ENCODE data around the gene COL24A1.

DNA sequence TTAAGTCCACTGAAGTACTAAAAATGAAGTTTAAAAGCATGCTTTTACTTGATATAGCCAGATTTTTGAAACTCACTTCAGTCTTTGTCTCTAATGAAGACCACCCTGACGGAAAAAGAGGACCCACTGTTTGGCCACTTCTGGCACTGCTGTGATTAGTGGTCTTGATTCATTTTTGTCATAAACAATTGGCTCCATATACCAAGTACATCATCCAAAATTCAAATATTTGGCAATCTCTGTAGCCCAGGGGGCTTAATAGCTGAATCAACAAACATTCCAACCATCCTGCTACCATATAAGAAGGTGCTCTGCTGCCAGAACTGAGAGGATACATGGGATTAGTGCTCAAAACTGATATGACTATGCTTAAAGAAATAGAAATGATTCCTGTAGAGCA is 156.0 kb downstream of the COL24A1 start:
- TF ChIP-seq EZH2 (IDR thresholded peaks at IDR 0.05; ENCODE audit: low read length): no peak
- TF ChIP-seq, protein P1, sequence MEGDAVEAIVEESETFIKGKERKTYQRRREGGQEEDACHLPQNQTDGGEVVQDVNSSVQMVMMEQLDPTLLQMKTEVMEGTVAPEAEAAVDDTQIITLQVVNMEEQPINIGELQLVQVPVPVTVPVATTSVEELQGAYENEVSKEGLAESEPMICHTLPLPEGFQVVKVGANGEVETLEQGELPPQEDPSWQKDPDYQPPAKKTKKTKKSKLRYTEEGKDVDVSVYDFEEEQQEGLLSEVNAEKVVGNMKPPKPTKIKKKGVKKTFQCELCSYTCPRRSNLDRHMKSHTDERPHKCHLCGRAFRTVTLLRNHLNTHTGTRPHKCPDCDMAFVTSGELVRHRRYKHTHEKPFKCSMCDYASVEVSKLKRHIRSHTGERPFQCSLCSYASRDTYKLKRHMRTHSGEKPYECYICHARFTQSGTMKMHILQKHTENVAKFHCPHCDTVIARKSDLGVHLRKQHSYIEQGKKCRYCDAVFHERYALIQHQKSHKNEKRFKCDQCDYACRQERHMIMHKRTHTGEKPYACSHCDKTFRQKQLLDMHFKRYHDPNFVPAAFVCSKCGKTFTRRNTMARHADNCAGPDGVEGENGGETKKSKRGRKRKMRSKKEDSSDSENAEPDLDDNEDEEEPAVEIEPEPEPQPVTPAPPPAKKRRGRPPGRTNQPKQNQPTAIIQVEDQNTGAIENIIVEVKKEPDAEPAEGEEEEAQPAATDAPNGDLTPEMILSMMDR (optimal IDR thresholded peaks at IDR 0.05 in 1 of 3, IDR thresholded peaks at IDR 0.05 in 1 of 3, conservative IDR thresholded peaks at IDR 0.05 in 1 of 3; ENCODE audit: extremely low read depth in 1 of 3, insufficient read depth in 2 of 3, low read length in 3 of 3): no peak

Measured in keratinocyte (primary cell).